NCI-H2029 treated with DMSO at 0.1 percent for 48 hours (cell line): ENCODE results near the gene GPR55.
A peak's percentile ranks its signal among the peaks of the same experiment; 100 is the strongest.

Experiments
- DNase-seq: peaks from one replicate; lab custom pipeline; 2025; lab: John Stamatoyannopoulos, UW

GPR55 gene

DNA sequence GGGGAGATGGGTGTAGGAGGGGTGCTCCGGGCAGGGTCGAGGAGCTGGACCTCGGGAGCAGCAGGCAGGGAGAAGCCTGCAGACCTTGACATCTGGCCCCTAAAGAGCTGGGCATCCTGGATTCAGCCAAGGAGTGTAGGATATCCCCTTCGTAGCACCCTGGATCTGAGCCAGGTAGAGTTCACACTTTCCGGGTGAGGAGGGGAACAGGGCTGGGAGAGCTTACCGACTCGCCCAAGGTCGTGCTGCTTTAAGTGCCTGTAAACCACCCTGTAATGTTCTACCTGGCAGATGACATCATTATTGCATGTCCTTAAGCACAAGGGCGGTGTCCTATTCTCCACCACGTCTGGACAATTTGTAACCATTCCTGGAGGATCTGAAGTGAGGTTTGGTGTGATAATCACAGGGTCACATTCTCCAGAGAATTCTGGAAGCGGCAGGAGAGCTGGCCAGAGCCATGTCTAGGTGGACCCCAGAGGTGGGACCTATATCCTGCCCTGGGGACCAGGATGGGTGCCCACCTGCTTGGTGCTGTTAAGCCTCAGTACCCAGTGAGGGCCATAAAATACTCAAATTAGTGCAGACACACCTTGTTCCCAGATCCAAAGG is 45.7 kb downstream of the GPR55 start:
- peak; percentile 54 for DNase-seq

GRCh38 chr2:230878599-230879188 is 46.3 kb downstream of the GPR55 start:
- no peak for DNase-seq

GRCh38 chr2:230877759-230878598 is 47.1 kb downstream of the GPR55 start:
- no peak for DNase-seq

GRCh38 chr2:230877116-230877758 is 47.8 kb downstream of the GPR55 start:
- no peak for DNase-seq

DNA sequence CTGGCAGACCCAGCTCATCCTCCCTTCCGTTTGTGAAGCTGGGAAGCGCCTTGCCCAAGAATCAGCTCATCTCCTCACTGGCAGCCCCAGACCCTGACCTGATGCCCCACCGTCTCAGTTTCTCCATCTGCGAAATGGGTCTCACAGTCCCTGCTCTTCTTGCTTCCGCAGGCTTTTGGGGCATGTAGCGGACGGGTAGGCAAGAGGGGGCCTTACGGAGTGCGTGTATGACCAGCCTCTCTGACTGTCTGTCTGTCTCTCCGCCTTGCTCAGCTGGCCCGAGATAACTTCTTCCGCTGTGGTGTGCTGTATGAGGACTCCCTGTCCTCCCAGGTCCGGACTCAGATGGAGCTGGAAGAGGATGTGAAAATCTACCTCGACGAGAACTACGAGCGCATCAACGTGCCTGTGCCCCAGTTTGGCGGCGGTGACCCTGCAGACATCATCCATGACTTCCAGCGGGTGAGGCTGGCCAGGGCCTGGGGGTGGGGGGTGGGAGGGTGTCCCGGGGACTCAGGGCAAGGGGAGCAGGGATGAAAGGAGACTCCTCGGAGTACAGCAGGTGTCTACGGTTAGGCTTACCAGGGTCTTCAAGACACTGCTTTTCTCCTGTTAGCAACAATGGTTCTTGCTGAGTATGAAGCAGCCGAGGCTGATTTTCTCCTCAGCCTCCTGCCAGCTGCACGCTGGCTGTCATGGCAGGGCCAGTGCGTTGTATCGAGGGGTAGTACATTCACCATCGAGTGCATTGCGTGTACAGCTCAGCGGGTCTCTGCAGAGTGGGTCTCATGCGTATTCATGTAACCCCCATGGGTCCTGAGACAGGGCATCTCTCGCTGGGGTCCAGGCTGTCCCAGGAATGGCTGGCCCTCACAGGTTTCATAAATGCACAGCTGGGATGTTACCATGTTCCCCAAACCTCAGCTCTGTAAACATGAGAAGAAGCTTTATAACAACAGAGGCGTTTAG is 49.4 kb downstream of the GPR55 start:
- DNase-seq = no peak

- no peak for DNase-seq
Observed at GRCh38 chr2:230874876-230875275, 50.2 kb downstream of the GPR55 start.

GRCh38 chr2:230874456-230874855 is 50.6 kb downstream of the GPR55 start:
- no peak for DNase-seq

DNA sequence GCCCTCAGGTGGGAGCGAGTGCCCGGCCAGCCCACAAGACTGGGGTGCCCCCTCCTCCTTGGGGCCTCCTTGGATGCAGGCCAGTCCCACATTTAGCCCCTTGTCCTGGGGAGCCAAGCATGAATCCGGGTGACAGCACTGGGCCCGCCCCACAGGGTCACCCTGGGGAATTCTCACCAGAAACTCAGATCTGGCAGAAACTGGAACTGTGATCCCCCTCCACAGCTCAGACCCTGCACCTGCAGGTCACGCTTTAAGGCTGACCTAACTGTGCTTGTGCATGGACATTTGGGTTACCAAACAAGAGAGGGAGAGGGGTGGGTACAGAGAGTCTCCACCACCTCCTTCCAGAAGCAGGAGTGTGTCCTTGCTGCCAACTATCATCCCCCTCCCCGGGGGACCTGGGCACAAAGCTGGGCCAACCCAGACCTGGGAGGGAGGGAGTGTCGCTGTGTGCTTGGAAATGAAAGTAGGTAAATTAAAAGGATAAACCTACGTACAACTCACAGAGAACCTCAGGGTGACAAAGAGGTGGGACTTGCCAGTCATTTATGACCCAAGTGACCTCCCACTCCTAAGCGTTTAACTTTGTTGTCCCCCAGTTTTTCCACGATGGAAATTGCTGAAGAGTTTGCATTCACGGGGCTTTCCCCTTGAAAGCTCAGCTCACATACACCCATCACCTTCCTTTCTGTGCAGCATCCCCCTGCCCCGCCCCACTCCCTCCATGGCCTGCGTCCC is 51.2 kb downstream of the GPR55 start:
- DNase-seq = no peak

- no peak for DNase-seq
Observed at GRCh38 chr2:230872968-230873660, 51.9 kb downstream of the GPR55 start.

GRCh38 chr2:230872151-230872967 is 52.7 kb downstream of the GPR55 start:
- DNase-seq = no peak

DNA sequence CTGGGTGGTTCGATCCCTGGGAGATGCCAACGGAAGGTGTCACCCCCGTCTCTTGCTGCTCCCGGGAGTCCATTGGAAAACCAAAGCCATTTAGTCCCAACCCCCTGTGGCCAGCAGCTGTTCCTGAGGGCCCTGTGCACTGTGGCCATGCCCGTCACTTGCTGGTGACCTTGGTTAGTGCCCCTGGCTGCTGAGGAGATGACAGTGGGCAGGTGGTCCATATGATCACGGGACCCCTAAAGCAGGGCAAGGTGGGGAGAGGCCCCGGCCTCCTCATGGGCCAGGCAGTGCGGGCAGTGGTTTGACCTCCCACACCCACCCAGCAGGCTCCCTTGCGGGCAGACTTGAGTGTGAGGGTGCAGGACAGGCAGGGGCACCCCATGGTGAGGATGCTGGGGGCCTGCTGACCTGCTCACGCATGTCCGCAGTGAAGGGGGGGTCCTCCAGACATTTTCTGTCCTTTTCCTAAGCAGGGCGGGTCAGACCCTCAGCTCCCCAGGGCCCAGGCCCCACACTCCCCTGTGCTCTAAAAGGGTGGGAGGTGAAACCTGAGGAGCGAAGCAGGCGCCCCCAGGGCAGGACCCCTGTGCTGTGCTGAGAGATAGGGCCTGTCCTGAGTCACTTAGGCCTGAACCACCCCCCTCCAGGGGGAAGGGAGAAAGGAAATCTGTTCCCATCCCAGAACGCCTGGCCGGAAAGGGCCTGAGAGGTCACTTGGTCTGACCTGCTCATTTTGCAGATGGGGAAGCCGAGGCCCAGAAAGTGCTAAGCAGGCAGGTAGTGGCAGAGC is 53.5 kb downstream of the GPR55 start:
- no peak for DNase-seq

GRCh38 chr2:230870544-230871360 is 54.3 kb downstream of the GPR55 start:
- no peak for DNase-seq

DNA sequence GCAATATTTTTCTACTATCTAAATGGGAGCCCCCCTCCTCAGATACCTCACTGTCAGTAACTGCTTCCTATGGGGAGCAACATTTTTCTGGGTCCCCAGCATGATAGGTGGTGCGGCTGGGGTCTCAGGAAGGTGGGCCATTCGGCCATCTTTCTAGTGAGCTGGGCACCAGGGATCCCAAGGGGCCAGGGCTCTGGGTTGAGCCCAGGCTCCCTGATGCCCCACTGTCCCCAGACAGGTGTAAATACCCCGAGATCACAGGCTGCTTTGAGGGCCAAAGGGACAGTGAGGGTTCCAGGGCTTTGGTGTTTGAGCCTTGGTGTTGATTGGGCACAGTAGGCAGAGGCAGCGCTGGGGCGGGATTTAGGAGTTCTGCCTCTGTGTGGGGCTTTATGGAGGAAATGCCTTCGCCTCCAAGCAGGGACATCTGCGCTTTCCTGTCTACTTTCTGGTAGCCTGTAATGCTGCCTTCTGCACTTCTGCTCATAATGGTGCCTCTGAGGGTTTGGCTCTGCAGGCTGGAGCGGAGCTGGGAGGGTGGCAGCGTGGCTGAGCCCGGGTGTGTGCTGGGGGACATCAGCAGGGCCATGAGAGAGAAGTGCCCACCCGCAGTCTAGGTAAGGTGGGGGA is 55.0 kb downstream of the GPR55 start:
- DNase-seq = no peak

DNA sequence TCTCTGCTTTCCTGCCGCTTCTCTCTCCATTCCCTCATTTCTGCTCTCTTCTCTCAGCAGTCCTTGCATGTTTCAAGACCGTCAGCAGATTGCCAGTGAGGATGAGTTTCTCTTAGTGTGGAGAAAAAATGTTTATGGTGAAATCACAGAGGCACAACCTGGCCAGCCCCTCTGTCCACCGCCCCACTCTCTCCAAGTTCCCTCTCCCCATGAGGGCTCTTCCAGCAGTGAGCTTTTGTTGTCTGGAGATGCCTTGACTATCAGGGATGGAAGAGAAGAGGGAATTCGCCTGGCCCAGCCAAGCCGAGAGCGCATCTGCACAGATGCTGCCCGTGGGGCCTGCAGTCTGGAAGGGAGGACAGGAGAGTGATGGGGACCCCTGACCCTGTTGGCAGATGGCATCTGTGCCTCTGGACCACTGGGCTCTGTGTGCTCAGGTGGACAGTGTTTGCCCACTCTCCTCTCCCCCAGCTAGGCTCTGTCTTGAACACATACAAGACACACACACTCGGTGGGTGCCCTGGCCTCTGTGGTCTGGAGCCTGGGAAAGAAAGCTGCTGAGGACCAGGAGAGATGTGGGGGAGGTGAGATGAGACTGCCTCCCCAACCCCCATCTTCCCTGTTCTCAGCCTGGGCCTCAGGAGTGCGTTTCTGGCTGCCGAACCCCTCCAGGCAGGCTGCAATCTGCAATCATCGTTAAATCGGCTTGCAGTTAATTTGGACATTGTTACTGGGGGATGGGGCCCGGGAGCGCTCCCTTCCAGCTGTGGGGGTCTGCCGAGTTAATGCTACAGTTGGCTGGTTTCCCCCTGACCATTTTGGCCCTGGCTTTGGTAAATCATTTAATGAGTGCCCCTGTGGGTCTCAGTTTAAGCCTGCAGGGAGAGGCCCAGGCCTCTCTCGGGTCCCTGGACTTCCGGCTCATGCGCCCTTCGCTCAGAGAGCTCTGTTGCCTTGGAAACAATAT is 55.8 kb downstream of the GPR55 start:
- no peak for DNase-seq

DNA sequence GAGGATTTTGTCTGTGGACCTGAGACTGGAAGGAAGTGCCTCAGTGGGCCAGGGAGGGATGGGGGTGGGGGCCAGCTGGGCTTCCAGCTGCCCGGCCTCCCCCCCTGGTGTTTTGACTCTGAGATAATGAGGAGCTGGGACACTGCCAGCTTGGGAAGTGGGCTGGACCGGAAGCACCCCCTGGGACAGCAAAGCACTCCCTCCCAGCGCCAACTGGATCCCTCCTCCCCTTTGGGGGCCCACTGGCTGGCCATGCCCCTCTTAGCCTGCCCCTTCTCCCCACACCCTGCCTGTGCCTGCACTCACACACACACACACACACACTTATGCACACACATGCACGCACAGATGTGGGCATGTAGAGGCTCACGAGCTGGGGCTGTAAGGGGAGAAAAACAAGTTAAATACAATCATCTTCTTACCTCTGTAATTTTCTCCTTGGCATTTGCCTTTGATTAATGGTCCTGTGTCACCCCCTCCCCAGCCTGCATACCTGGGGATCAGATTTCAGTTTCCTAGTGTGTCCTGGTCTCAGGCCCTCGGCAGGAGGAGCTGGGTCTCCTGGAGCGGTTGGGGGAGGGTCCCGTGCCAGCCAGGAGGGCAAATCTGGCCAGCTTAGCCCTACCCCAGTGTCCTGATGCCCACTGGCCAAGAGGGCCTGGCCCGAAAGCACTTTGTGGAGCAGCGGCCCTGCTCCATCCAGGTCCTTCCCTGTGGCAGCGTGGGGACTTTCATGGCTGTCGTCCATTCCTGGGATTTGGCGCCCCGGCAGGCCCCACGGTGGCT is 56.7 kb downstream of the GPR55 start:
- DNase-seq = no peak
